Ascending aorta (tissue), 2 donors: ENCODE measurements around the gene HAUS3. TPM values are rescaled to one million over a fixed set of nuclear protein-coding genes. Genes with fewer than 3 reads are reported as not detected.

Experiments
- DNase-seq, 2 donors: peaks; one replicate each; pipeline ENCODE4 v3.0.0-alpha.2; 2019; ENCODE audit warnings: low spot score in 2 of 2
- H3K27ac ChIP-seq, 2 donors: fragments of 200-600 bp; sonication (generic); one replicate each; pipeline ENCODE4 v1.5.1; 2016 to 2017; ENCODE audit warnings: mild to moderate bottlenecking in 1 of 2
- H3K27me3 ChIP-seq: fragments of 200-600 bp; sonication (generic); one replicate; pipeline ENCODE4 v1.5.1; 2017
- H3K36me3 ChIP-seq, 2 donors: fragments of 200-600 bp; sonication (generic); one replicate each; pipeline ENCODE4 v1.5.1; 2016
- H3K4me1 ChIP-seq, 2 donors: fragments of 200-600 bp; sonication (generic); one replicate each; pipeline ENCODE4 v1.5.1; 2016 to 2017; ENCODE audit warnings: mild to moderate bottlenecking in 1 of 2
- H3K4me3 ChIP-seq, 2 donors: fragments of 200-600 bp; sonication (generic); one replicate each; pipeline ENCODE4 v1.5.1; 2016 to 2017; ENCODE audit warnings: mild to moderate bottlenecking in 1 of 2
- H3K9me3 ChIP-seq, 2 donors: fragments of 200-600 bp; sonication (generic); one replicate each; pipeline ENCODE4 v1.5.1; 2016
- CTCF ChIP-seq, 3 experiments: fragments of 200-600 bp in 2 of 3; fragments of 450-650 bp in 1 of 3; sonication (generic) in 2 of 3; IDR thresholded peaks; one replicate each; pipeline ENCODE4 v1.5.1; 2016 to 2019; ENCODE audit warnings: antibody characterized with exemption in 3 of 3, mild to moderate bottlenecking in 1 of 3, moderate library complexity in 1 of 3
- intact Hi-C: fragments of 100-400 bp; cut with DNase I; formaldehyde crosslinking; loops from one replicate; pipeline ENCODE4 v1.15.1; 2023
- total RNA-seq: library from RNA; depleted of rRNA; stranded (reverse); fragments of >200 nt; gene quantifications from one replicate; pipeline ENCODE4 v1.1.0, GENCODE V29; 2016

The HAUS3 gene
- total RNA-seq, 1 donor from 2014 or later, result 9.0 TPM

- no peak for DNase-seq
- intact Hi-C loops, result no loop called here
- no peak for TF ChIP-seq CTCF (IDR thresholded peaks at IDR 0.05)
- no peak overlapping the region for H3K4me3 ChIP-seq
- H3K9me3 ChIP-seq, result peaks cover 0 to 19% of the 10 kb centered on the region in 2 donors
- no peaks in the 10 kb centered on the region for H3K27me3 ChIP-seq
- H3K27ac ChIP-seq, result no peak overlapping the region
- H3K36me3 ChIP-seq, result no peaks in the 10 kb centered on the region
- no peaks in the 10 kb centered on the region for H3K4me1 ChIP-seq
Observed at GRCh38 chr4:2183394-2183793, 58.5 kb downstream of the HAUS3 start.

GRCh38 chr4:2182994-2183393 lies 58.9 kb downstream of the HAUS3 start:
- intact Hi-C loops, result no loop called here
- no peak for DNase-seq
- H3K27me3 ChIP-seq, result no peaks in the 10 kb centered on the region

GRCh38 chr4:2180410-2180809 lies 61.5 kb downstream of the HAUS3 start:
- intact Hi-C loops, result no loop called here
- Histone ChIP-seq H3K36me3 (no peaks in the 10 kb centered on the region), H3K27ac (no peak overlapping the region), H3K9me3 (no peaks in the 10 kb centered on the region), H3K4me3 (no peak overlapping the region), H3K4me1 (no peaks in the 10 kb centered on the region), H3K27me3 (no peaks in the 10 kb centered on the region)
- TF ChIP-seq CTCF (IDR thresholded peaks at IDR 0.05), result no peak
- no peak for DNase-seq

More at GRCh38 chr4:2182994-2183393, 58.9 kb downstream of the HAUS3 start:
- Histone ChIP-seq H3K4me1 (no peaks in the 10 kb centered on the region), H3K4me3 (no peak overlapping the region), H3K9me3 (peaks cover 0 to 19% of the 10 kb centered on the region in 2 donors), H3K36me3 (no peaks in the 10 kb centered on the region), H3K27ac (no peak overlapping the region)
- no peak for TF ChIP-seq CTCF (IDR thresholded peaks at IDR 0.05)

- intact Hi-C loops, result no loop called here
- no peak for TF ChIP-seq CTCF (IDR thresholded peaks at IDR 0.05)
- H3K27me3 ChIP-seq, result no peaks in the 10 kb centered on the region
- no peaks in the 10 kb centered on the region for H3K4me1 ChIP-seq
- no peaks in the 10 kb centered on the region for H3K9me3 ChIP-seq
- no peak for DNase-seq
- no peaks in the 10 kb centered on the region for H3K36me3 ChIP-seq
- no peak overlapping the region for H3K4me3 ChIP-seq
- no peak overlapping the region for H3K27ac ChIP-seq
Observed at GRCh38 chr4:2179717-2180116, 62.2 kb downstream of the HAUS3 start.

GRCh38 chr4:2178986-2179385 lies 62.9 kb downstream of the HAUS3 start:
- no peak for DNase-seq
- Histone ChIP-seq H3K4me1 (no peaks in the 10 kb centered on the region), H3K27me3 (no peaks in the 10 kb centered on the region), H3K27ac (no peak overlapping the region), H3K36me3 (no peaks in the 10 kb centered on the region), H3K9me3 (no peaks in the 10 kb centered on the region), H3K4me3 (no peak overlapping the region)
- no peak for TF ChIP-seq CTCF (IDR thresholded peaks at IDR 0.05)
- intact Hi-C loops, result no loop called here

Other genes with a start within 250 kb of the HAUS3 start
- gene NELFA, start 233.1 kb downstream of the HAUS3 start, total RNA-seq, result 11.9 TPM
- gene NAT8L, start 182.8 kb downstream of the HAUS3 start, total RNA-seq, result not detected
- 0.21 TPM for gene POLN, start within 50 bp of the HAUS3 start, total RNA-seq
- 83.2 TPM for gene MXD4, start 20.0 kb upstream of the HAUS3 start, total RNA-seq
- 12.3 TPM for gene ZFYVE28, start 176.5 kb upstream of the HAUS3 start, total RNA-seq
- not detected for gene CFAP99, start 176.8 kb upstream of the HAUS3 start, total RNA-seq
- 19.3 TPM for gene RNF4, start 227.0 kb upstream of the HAUS3 start, total RNA-seq